ENCODE results near the gene PRAC1.
"Not testable (repeated sequence)": the region's sequence is repeated elsewhere in the genome, so short reads cannot be mapped to it uniquely, and the experiment has no call there.

Gene PRAC1

DNA sequence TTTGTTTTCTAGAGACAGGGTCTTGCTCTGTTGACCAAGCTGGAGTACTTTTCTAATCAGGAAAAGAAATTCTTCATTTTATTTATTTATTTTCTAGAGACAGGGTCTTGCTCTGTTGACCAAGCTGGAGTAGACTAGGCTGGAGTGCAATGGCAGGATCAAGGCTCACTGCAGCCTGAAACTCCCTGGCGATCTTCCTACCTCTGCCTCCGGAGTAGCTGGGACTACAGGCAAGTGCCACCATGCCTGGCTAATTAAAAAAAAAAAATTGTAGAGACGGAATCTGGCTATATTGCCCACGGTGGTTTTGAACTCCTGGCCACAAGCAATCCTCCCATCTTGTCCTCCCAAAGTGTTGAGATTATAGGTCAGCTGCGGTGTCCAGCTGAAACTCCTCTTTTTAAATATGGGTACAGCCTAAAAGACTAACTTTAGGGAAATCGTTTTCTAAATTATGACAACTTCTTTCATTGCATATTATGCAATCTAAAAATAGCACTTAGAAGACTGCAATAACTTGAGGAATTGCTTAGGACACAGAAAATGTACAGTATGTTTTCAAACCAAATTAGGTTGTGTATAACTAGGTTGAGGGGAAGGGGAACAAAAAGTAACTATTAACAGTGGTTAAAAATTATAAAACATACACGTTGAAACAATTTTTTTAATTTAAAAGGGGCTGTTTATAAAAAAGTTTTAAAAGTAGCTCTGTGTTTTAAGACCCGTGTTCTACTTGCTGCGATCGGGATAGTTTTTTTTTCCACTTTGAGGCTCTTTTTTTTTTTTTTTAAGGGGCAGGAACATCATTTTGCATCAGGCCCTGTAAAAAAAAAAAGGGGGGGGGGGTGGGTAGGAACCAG is 4.7 kb downstream of the PRAC1 start:
- Histone ChIP-seq H3K4me1 (ENCODE audit: control insufficient read depth, insufficient read depth, low read length, poor library complexity, severe bottlenecking) (peaks cover 15% of the 10 kb centered on the region), H3K4me3 (ENCODE audit: extremely low read depth, insufficient read depth, low read length, poor library complexity, severe bottlenecking) (peak overlapping the region; percentile 35), H3K36me3 (ENCODE audit: control insufficient read depth, insufficient read depth, low read length) (no peaks in the 10 kb centered on the region), H3K27ac (ENCODE audit: low read depth, low read length, severe bottlenecking) (no peak overlapping the region), H3K9me3 (ENCODE audit: control insufficient read depth, low read length) (no peaks in the 10 kb centered on the region)
- 22% methylated on average over 7 to 8 of the region's 10 CpGs for WGBS, 2 experiments (ENCODE audit: insufficient coverage in 2 of 2)

DNA sequence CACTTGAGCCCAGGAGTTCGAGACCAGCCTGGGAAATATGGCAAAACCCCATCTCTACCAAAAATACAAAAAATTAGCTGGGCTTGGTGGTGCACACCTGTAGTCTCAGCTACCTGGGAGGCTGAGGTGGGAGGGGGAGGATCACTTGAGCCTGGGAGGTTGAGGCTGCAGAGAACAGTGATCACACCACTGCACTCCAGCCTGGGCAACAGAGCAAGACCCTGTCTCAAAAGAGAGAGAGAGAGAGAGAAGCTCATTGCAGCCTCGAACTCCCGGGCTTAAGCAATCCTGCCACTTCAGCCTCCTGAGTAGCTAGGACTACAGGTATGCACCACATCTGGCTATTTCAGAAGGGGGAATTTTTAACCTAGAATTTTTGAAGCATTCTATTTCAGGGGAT is 5.8 kb downstream of the PRAC1 start:
- H3K9me3 ChIP-seq (ENCODE audit: control insufficient read depth, low read length); H3K36me3 ChIP-seq (ENCODE audit: control insufficient read depth, insufficient read depth, low read length); H3K27ac ChIP-seq (ENCODE audit: low read depth, low read length, severe bottlenecking); H3K4me3 ChIP-seq (ENCODE audit: extremely low read depth, insufficient read depth, low read length, poor library complexity, severe bottlenecking): not testable (repeated sequence)
- WGBS, 2 experiments (ENCODE audit: insufficient coverage in 2 of 2): 82% methylated on average over 2 of the region's 3 CpGs; no CpG with 5 or more reads in 1 of the 2 experiments
- peaks cover 15% of the 10 kb centered on the region for H3K4me1 ChIP-seq (ENCODE audit: control insufficient read depth, insufficient read depth, low read length, poor library complexity, severe bottlenecking)

DNA sequence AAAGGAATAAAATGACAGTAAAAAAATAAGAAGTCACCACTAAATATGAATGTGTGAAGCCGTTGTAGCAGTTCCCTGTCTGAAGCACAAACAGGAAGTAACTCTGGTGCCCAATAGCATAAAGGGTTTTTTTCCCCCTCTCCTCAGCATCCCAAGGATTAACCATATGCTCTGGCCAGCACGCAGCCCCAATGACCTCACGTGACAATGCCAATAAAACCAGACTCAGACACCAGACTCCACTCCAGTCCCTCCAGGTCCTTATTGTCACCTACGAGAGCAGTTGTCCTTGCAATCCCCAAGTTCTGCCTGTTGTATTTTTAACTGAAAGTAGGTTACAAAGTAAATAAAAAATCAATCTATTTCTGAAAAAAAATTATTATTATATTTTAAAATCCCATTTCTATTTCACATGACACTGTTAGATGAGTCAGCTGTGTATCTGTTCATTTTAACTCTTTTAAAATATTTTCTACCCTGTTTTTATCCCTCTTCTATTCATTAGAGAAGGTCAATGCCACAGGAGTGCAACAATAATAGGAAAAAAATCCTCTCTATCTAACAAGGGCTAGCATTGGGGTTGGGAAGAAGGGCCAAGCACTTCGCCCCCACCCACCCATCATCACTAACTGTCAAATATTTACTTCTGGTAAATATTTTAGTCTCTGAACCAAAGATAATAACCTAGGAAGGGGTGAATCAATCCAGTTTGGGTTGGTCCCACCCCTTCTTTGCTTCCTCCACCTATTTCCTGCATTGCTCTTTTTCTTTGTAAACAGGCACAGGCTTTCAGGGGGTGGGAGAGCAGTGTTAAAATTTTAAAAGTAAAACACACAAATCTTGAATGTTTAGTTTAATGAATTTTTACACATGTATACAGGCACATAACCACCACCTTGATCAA is 6.6 kb downstream of the PRAC1 start:
- Histone ChIP-seq H3K4me1 (ENCODE audit: control insufficient read depth, insufficient read depth, low read length, poor library complexity, severe bottlenecking) (peaks cover 15% of the 10 kb centered on the region), H3K36me3 (ENCODE audit: control insufficient read depth, insufficient read depth, low read length) (no peaks in the 10 kb centered on the region), H3K4me3 (ENCODE audit: extremely low read depth, insufficient read depth, low read length, poor library complexity, severe bottlenecking) (no peak overlapping the region), H3K9me3 (ENCODE audit: control insufficient read depth, low read length) (no peaks in the 10 kb centered on the region), H3K27ac (ENCODE audit: low read depth, low read length, severe bottlenecking) (no peak overlapping the region)
- 73 to 76% methylated on average over 2 to 3 of the region's 5 CpGs for WGBS, 2 experiments (ENCODE audit: insufficient coverage in 2 of 2)

DNA sequence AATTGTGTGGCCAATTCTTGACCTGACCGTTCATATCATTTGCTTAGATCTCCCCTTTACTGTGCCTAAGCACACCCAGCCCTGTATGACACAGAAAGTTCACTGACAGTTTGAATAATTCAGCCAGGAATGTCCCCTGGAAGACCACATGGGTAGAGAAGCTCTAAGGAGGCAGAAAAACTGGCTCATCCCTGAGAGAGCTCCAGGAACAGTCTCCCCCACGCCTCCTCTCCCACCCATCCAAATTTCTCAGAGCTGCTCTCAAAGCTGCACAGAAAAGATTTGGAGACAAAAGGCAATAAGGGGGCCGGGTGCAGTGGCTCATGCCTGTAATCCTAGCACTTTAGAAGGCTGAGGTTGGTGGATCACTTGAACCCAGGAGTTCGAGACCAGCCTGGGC is 11.2 kb downstream of the PRAC1 start:
- 85 to 100% methylated on average over 1 of the region's 4 CpGs for WGBS, 2 experiments (ENCODE audit: insufficient coverage in 2 of 2)
- H3K36me3 ChIP-seq (ENCODE audit: control insufficient read depth, insufficient read depth, low read length): no peaks in the 10 kb centered on the region
- no peaks in the 10 kb centered on the region for H3K9me3 ChIP-seq (ENCODE audit: control insufficient read depth, low read length)

DNA sequence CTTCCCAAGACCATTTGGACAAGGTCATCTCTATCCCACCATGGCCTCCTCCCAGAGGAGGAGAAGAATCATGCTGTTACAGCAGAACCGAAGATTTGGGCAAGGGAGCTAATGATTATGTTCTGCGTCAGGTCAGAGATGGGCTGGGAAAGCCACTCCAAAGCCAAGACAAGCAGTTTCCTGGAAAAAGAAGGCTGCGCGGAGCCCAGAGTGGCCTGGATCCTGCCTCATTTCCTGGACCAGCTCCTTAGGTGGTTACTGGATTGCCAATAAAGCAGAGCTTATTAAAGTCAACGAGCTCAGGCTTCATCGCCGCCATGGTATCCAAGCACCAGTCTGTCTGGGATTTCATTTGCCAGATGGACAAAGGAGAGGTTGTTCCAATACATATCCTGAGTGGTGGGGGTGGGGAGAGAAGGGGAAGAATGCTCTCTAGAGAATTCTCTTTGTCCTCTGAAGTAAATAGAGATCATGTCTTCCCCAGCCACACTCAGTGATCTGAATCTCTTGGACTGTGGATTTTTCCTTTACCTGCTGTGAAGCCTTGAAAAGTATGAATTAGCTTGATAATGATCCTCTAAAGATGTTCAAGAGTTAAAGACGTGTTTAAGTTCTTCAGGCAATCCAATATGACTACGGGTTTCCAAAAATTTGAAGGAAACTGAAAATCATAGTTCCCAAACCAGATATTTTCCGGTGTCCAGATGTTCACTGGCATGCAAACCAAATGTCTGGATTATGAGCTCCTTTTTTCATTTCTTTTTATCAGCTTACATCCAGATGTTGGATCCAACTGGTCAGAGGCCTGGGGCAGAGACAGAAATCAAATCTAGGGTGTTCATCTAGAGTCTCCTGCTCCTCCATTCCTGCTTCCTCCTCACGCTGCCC is 17.7 kb downstream of the PRAC1 start:
- Histone ChIP-seq H3K27ac (ENCODE audit: low read depth, low read length, severe bottlenecking) (no peak overlapping the region), H3K4me1 (ENCODE audit: control insufficient read depth, insufficient read depth, low read length, poor library complexity, severe bottlenecking) (peaks cover 5% of the 10 kb centered on the region), H3K9me3 (ENCODE audit: control insufficient read depth, low read length) (no peaks in the 10 kb centered on the region), H3K36me3 (ENCODE audit: control insufficient read depth, insufficient read depth, low read length) (no peaks in the 10 kb centered on the region), H3K4me3 (ENCODE audit: extremely low read depth, insufficient read depth, low read length, poor library complexity, severe bottlenecking) (no peak overlapping the region)
- 93 to 96% methylated on average over 10 to 11 of the region's 11 CpGs for WGBS, 2 experiments (ENCODE audit: insufficient coverage in 2 of 2)

More for the DNA sequence above, 11.2 kb downstream of the PRAC1 start:
- H3K27ac ChIP-seq (ENCODE audit: low read depth, low read length, severe bottlenecking): no peak overlapping the region
- H3K4me1 ChIP-seq (ENCODE audit: control insufficient read depth, insufficient read depth, low read length, poor library complexity, severe bottlenecking): no peaks in the 10 kb centered on the region
- H3K4me3 ChIP-seq (ENCODE audit: extremely low read depth, insufficient read depth, low read length, poor library complexity, severe bottlenecking): no peak overlapping the region

DNA sequence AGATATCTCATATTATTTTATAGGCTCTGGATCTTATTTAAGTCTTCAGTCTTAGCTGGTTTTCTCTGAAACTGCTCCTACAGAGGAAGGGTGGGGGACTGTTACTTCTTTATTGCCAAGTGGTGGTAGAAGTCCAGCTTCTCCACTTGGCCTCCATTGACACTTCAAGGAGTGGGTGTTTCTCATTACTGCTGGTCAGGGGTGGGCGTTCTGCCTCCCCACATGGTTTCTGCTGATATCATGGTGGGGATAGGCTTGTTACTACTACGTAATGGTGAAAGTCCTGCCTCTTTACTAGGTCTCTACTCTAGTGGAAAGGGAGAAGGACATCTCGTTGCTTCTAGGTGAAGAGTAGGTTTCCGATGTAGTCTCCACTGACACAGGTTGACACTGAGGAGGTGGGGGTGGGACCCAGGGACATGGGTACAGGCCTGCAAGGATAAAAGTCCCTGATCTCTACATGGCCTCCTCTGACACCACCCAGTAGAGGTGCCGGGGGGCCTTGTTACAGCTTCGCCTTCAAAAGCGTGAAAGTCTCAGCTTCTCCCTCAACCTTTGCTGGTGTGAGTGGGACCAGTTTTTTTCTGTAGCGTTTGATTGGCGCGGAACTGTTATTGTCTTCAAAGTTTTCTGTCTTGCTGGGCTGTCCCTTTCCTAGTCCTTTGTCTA is 20.3 kb downstream of the PRAC1 start:
- Histone ChIP-seq H3K4me1 (ENCODE audit: control insufficient read depth, insufficient read depth, low read length, poor library complexity, severe bottlenecking) (peaks cover 5% of the 10 kb centered on the region), H3K4me3 (ENCODE audit: extremely low read depth, insufficient read depth, low read length, poor library complexity, severe bottlenecking) (no peak overlapping the region)
- 93 to 98% methylated on average over 6 to 7 of the region's 10 CpGs for WGBS, 2 experiments (ENCODE audit: insufficient coverage in 2 of 2)

DNA sequence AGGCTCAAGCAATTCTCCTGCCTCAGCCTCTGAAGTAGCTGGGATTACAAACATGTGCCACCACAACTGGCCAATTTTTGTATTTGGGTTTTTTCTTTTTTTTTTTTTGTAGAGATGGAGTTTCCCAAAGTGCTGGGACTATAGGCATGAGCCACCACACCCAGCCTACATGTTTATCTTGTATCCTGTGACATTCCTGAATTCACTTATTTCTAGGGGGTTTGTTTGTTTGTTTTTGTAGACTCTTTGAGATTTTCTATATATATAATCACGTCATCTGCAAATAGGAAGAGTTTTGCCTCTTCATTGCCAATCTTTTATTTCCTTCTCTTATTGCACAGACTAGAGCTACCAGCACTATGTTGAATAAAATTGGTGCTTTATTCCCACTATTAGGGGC is 29.1 kb downstream of the PRAC1 start:
- WGBS, 2 experiments (ENCODE audit: insufficient coverage in 2 of 2): no CpG with 5 or more reads among the region's 1 CpG
- no peak overlapping the region for H3K4me3 ChIP-seq (ENCODE audit: extremely low read depth, insufficient read depth, low read length, poor library complexity, severe bottlenecking)
- H3K4me1 ChIP-seq (ENCODE audit: control insufficient read depth, insufficient read depth, low read length, poor library complexity, severe bottlenecking): no peaks in the 10 kb centered on the region
- H3K27ac ChIP-seq (ENCODE audit: low read depth, low read length, severe bottlenecking): no peak overlapping the region
- peaks cover 4% of the 10 kb centered on the region for H3K9me3 ChIP-seq (ENCODE audit: control insufficient read depth, low read length)
- H3K36me3 ChIP-seq (ENCODE audit: control insufficient read depth, insufficient read depth, low read length): no peaks in the 10 kb centered on the region

More for the DNA sequence above, 20.3 kb downstream of the PRAC1 start:
- Histone ChIP-seq H3K36me3 (ENCODE audit: control insufficient read depth, insufficient read depth, low read length) (no peaks in the 10 kb centered on the region), H3K27ac (ENCODE audit: low read depth, low read length, severe bottlenecking) (no peak overlapping the region), H3K9me3 (ENCODE audit: control insufficient read depth, low read length) (no peaks in the 10 kb centered on the region)

DNA sequence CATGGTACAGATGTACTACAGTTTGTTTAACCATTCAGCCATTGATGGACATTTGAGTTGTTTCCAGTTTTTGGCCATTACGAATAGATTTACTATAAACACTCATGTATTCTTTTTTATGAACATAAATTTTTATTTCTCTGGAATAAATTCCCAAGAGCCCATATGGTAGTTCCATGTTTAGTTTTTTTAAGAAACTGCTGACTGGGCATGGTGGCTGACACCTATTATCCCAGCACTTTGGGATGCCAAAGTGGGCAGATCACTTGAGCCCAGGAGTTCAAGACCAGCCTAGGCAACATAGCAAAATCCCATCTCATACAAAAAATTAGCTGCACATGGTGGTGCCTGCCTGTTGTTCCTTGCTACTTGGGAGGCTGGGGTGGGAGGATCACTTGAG is 30.3 kb downstream of the PRAC1 start:
- H3K9me3 ChIP-seq (ENCODE audit: control insufficient read depth, low read length): peaks cover 4% of the 10 kb centered on the region
- no CpG with 5 or more reads among the region's 1 CpG for WGBS, 2 experiments (ENCODE audit: insufficient coverage in 2 of 2)

DNA sequence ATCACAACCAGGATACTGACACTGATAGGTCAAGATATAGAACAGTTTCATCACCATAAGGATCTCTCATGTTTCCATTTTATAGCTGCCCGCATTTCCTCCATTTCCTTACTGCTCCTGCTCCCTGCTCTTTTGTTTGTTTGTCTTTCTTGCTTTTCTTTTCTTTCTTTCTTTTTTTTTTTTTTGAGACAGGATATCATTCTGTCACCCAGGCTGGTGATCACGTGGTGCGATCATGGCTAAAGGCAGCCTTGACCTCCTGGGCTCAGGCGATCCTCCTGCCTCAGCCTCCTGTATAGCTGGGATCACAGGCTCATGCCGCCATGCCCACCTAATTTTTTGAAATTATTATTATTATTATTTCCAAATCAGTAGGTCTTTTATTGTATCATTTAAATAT is 31.7 kb downstream of the PRAC1 start:
- Histone ChIP-seq H3K27ac (ENCODE audit: low read depth, low read length, severe bottlenecking) (no peak overlapping the region), H3K4me1 (ENCODE audit: control insufficient read depth, insufficient read depth, low read length, poor library complexity, severe bottlenecking) (no peaks in the 10 kb centered on the region), H3K36me3 (ENCODE audit: control insufficient read depth, insufficient read depth, low read length) (no peaks in the 10 kb centered on the region), H3K9me3 (ENCODE audit: control insufficient read depth, low read length) (peaks cover 4% of the 10 kb centered on the region), H3K4me3 (ENCODE audit: extremely low read depth, insufficient read depth, low read length, poor library complexity, severe bottlenecking) (no peak overlapping the region)
- 94% methylated on average over 3 of the region's 5 CpGs; no CpG with 5 or more reads in 1 of the 2 experiments for WGBS, 2 experiments (ENCODE audit: insufficient coverage in 2 of 2)

More for the DNA sequence above, 30.3 kb downstream of the PRAC1 start:
- no peaks in the 10 kb centered on the region for H3K4me1 ChIP-seq (ENCODE audit: control insufficient read depth, insufficient read depth, low read length, poor library complexity, severe bottlenecking)
- no peak overlapping the region for H3K4me3 ChIP-seq (ENCODE audit: extremely low read depth, insufficient read depth, low read length, poor library complexity, severe bottlenecking)
- no peak overlapping the region for H3K27ac ChIP-seq (ENCODE audit: low read depth, low read length, severe bottlenecking)
- no peaks in the 10 kb centered on the region for H3K36me3 ChIP-seq (ENCODE audit: control insufficient read depth, insufficient read depth, low read length)

DNA sequence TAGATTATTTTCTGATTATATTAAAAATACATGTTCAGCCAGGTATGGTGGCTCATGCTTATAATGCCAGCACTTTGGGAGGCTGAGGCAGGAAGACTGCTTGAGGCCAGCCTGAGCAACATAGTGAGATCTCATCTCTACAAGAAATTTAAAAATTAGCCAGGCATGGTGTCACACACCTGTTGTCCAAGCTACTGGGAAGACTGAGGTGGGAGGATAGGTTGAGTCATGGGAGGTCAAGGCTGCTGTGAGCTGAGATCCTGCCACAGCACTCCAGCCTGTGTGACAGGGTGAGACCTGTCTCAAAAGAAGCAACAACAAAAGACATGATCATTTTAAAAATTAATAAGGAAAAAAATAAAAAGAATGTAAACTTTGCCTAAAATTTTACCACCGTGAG is 40.7 kb downstream of the PRAC1 start:
- H3K4me1 ChIP-seq (ENCODE audit: control insufficient read depth, insufficient read depth, low read length, poor library complexity, severe bottlenecking): no peaks in the 10 kb centered on the region
- no CpG with 5 or more reads among the region's 1 CpG for WGBS, 2 experiments (ENCODE audit: insufficient coverage in 2 of 2)
- H3K27ac ChIP-seq (ENCODE audit: low read depth, low read length, severe bottlenecking): no peak overlapping the region
- H3K9me3 ChIP-seq (ENCODE audit: control insufficient read depth, low read length): no peaks in the 10 kb centered on the region
- no peak overlapping the region for H3K4me3 ChIP-seq (ENCODE audit: extremely low read depth, insufficient read depth, low read length, poor library complexity, severe bottlenecking)
- no peaks in the 10 kb centered on the region for H3K36me3 ChIP-seq (ENCODE audit: control insufficient read depth, insufficient read depth, low read length)

Data from mesodermal cell (in vitro differentiated cells).